ENCODE data around the gene SUN1. TPM values are rescaled to one million over a fixed set of nuclear protein-coding genes. Genes with fewer than 3 reads are reported as not detected.
A peak's percentile ranks its signal among the peaks of the same experiment; 100 is the strongest.

SUN1 gene
- total and polyA plus RNA-seq, 2 experiments from 2014 or later: 63.3 to 145 TPM

DNA sequence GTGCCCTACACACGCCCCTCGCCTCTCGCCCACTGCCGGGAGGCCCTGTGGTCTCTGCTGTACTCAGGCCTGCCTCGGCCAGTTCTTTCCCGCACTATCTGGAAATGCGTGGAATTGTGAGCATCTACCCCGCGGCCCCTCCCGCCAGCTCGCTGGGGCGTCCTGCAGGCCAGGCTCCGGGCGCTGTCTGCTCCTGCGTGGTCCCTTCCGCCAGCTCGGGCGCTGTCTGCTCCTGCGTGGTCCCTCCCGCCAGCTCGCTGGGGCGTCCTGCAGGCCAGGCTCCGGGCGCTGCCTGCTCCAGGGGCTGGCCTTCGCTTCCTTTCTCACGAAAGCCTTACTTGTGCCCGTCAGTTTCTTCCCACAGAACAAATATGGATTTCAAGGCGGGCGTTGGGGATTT lies 59.0 kb downstream of the SUN1 start:
- Histone ChIP-seq H2AFZ (no peak overlapping the region), H3K9me2 (ENCODE audit: insufficient read depth) (no peaks in the 10 kb centered on the region), H3K27ac (ENCODE audit: low read depth) (no peak overlapping the region), H3K36me3 (ENCODE audit: insufficient read depth) (0 out of 2 replicates have a peak, but pooled peaks cover 6% of the 10 kb centered on the region), H3K4me3 (no peak overlapping the region), H3K4me2 (no peak overlapping the region), H3K27me3 (ENCODE audit: insufficient read depth) (no peaks in the 10 kb centered on the region), H3K79me2 (replicated peaks; ENCODE audit: insufficient read depth) (peaks cover 31% of the 10 kb centered on the region), H3F3A (replicated peaks; ENCODE audit: low read depth) (no peaks in the 10 kb centered on the region), H4K20me1 (replicated peaks; ENCODE audit: insufficient read depth) (no peaks in the 10 kb centered on the region; the same call in 1 of the 2 replicates), H3K4me1 (ENCODE audit: insufficient read depth) (no peaks in the 10 kb centered on the region)
- Mint-ChIP-seq H3K4me1 (no peaks in the 10 kb centered on the region), H3K9me3 (no peaks in the 10 kb centered on the region; the same call in 2 of the 3 replicates), H3K4me3 (no peak overlapping the region), H3K27ac (0 out of 2 replicates have a peak overlapping the region, but pooled peaks have one; percentile 40), H3K36me3 (ENCODE audit: low read depth) (peaks cover 74% of the 10 kb centered on the region), H3K27me3 (ENCODE audit: insufficient read depth, low read depth, poor library complexity) (peaks cover 1% of the 10 kb centered on the region)
- DNase-seq (ENCODE audit: low spot score) (no peak), ATAC-seq (no peak)
- TF ChIP-seq ZNF114 (CRISPR knock-in tag; IDR thresholded peaks at IDR 0.05) (no peak), EZH2phosphoT487 (IDR thresholded peaks at IDR 0.05; ENCODE audit: unreplicated experiment) (no peak), STAT1 (IDR thresholded peaks at IDR 0.05; ENCODE audit: unreplicated experiment) (no peak), NANOG (IDR thresholded peaks at IDR 0.05; ENCODE audit: borderline replicate concordance) (no peak), EZH2 (IDR thresholded peaks at IDR 0.05; ENCODE audit: low read depth, unreplicated experiment) (no peak), JUNB (IDR thresholded peaks at IDR 0.05; ENCODE audit: unreplicated experiment) (no peak), ZNF331 (CRISPR knock-in tag; IDR thresholded peaks at IDR 0.05; ENCODE audit: low read depth) (no peak), CTCF (conservative IDR thresholded peaks at IDR 0.05; ENCODE audit: low read depth in 2 of 2) (no peak), ZNF462 (CRISPR knock-in tag; IDR thresholded peaks at IDR 0.05) (no peak), POLR2AphosphoS5 (IDR thresholded peaks at IDR 0.05; ENCODE audit: low read depth) (no peak), CREB1 (CRISPR knock-in tag; IDR thresholded peaks at IDR 0.05; ENCODE audit: low read depth) (no peak)
- TF ChIP-seq, protein P1, sequence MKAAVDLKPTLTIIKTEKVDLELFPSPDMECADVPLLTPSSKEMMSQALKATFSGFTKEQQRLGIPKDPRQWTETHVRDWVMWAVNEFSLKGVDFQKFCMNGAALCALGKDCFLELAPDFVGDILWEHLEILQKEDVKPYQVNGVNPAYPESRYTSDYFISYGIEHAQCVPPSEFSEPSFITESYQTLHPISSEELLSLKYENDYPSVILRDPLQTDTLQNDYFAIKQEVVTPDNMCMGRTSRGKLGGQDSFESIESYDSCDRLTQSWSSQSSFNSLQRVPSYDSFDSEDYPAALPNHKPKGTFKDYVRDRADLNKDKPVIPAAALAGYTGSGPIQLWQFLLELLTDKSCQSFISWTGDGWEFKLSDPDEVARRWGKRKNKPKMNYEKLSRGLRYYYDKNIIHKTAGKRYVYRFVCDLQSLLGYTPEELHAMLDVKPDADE (IDR thresholded peaks at IDR 0.05): no peak
- TF ChIP-seq, protein P2, sequence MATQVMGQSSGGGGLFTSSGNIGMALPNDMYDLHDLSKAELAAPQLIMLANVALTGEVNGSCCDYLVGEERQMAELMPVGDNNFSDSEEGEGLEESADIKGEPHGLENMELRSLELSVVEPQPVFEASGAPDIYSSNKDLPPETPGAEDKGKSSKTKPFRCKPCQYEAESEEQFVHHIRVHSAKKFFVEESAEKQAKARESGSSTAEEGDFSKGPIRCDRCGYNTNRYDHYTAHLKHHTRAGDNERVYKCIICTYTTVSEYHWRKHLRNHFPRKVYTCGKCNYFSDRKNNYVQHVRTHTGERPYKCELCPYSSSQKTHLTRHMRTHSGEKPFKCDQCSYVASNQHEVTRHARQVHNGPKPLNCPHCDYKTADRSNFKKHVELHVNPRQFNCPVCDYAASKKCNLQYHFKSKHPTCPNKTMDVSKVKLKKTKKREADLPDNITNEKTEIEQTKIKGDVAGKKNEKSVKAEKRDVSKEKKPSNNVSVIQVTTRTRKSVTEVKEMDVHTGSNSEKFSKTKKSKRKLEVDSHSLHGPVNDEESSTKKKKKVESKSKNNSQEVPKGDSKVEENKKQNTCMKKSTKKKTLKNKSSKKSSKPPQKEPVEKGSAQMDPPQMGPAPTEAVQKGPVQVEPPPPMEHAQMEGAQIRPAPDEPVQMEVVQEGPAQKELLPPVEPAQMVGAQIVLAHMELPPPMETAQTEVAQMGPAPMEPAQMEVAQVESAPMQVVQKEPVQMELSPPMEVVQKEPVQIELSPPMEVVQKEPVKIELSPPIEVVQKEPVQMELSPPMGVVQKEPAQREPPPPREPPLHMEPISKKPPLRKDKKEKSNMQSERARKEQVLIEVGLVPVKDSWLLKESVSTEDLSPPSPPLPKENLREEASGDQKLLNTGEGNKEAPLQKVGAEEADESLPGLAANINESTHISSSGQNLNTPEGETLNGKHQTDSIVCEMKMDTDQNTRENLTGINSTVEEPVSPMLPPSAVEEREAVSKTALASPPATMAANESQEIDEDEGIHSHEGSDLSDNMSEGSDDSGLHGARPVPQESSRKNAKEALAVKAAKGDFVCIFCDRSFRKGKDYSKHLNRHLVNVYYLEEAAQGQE (IDR thresholded peaks at IDR 0.05; ENCODE audit: unreplicated experiment): no peak

Measured in GM23338 (cell line).